HG02763 (cell line): Measurements from ENCODE around the gene CHMP6.

Experiments used
- ATAC-seq: cut with Tn5 transposase; IDR thresholded peaks from one replicate; pipeline ENCODE4 v1.9.1; 2021; ENCODE audit warnings: mild to moderate bottlenecking, moderate library complexity; ENCODE audit not compliant: unreplicated experiment

Gene CHMP6

GRCh38 chr17:80970762-80971703 is 20.6 kb upstream of the CHMP6 start:
- ATAC-seq: no peak

- ATAC-seq: no peak
Measured at GRCh38 chr17:80971704-80972304, 19.8 kb upstream of the CHMP6 start.

- ATAC-seq: no peak
Measured at GRCh38 chr17:80976701-80977100, 14.9 kb upstream of the CHMP6 start.

- ATAC-seq: no peak
Measured at GRCh38 chr17:80977172-80977571, 14.5 kb upstream of the CHMP6 start.

- ATAC-seq: no peak
Measured at GRCh38 chr17:80978499-80979497, 12.8 kb upstream of the CHMP6 start.

- no peak for ATAC-seq
Measured at GRCh38 chr17:80979547-80980378, 11.9 kb upstream of the CHMP6 start.

- no peak for ATAC-seq
Measured at GRCh38 chr17:80980397-80981061, 11.1 kb upstream of the CHMP6 start.

- no peak for ATAC-seq
Measured at GRCh38 chr17:80981062-80981902, 10.4 kb upstream of the CHMP6 start.

GRCh38 chr17:80981929-80982425 is 9.7 kb upstream of the CHMP6 start:
- no peak for ATAC-seq

- ATAC-seq: no peak
Measured at GRCh38 chr17:80982426-80982974, 9.1 kb upstream of the CHMP6 start.

- no peak for ATAC-seq
Measured at GRCh38 chr17:80983545-80983944, 8.1 kb upstream of the CHMP6 start.

- no peak for ATAC-seq
Measured at GRCh38 chr17:80984749-80985148, 6.9 kb upstream of the CHMP6 start.

GRCh38 chr17:80986046-80986445 is 5.6 kb upstream of the CHMP6 start:
- ATAC-seq: no peak

GRCh38 chr17:80986816-80987475 is 4.7 kb upstream of the CHMP6 start:
- ATAC-seq: no peak

GRCh38 chr17:80987941-80988461 is 3.6 kb upstream of the CHMP6 start:
- ATAC-seq: no peak

GRCh38 chr17:80989586-80989913 is 2.1 kb upstream of the CHMP6 start:
- no peak for ATAC-seq

GRCh38 chr17:80990921-80991644 is 558 bp upstream of the CHMP6 start:
- ATAC-seq: no peak
